ENCODE measurements around the gene GLI3.

The GLI3 gene

DNA sequence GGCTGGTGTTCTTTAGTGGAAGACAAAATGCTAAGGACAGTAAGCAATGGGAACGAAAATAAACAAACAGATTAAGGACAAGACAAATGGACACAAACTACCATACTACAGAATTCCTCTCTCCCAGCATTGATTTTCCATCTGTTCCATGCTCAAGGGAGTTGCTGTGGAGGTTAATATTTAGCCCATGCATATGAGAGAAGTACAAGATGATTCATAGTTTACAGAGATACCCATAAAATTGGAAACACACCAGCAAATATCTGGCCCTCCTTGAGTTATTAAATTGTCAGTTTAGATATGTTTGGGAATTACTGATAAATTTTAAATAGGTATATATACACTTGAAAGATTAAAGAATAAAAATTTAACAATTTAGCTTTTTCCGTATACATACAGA lies 69.8 kb downstream of the GLI3 start:
- no peak overlapping the region for H3K27ac ChIP-seq (ENCODE audit: low read depth, low read length)
- no peaks in the 10 kb centered on the region for H3K4me1 ChIP-seq (ENCODE audit: control insufficient read depth in 1 of 2, insufficient read depth in 2 of 2, low read length in 2 of 2)
- H3K27me3 ChIP-seq (ENCODE audit: control insufficient read depth in 1 of 2, insufficient read depth in 2 of 2, low read length in 2 of 2): no peaks in the 10 kb centered on the region
- no peaks in the 10 kb centered on the region for H3K9me3 ChIP-seq (ENCODE audit: control insufficient read depth in 1 of 2, low read length in 2 of 2)
- H3K9ac ChIP-seq (ENCODE audit: low read depth in 1 of 2, low read length in 2 of 2): no peak overlapping the region
- no peaks in the 10 kb centered on the region for H3K36me3 ChIP-seq (ENCODE audit: control insufficient read depth in 1 of 2, insufficient read depth in 2 of 2, low read length in 2 of 2)
- H3K4me3 ChIP-seq (ENCODE audit: low read depth in 1 of 2, low read length in 2 of 2): no peak overlapping the region

DNA sequence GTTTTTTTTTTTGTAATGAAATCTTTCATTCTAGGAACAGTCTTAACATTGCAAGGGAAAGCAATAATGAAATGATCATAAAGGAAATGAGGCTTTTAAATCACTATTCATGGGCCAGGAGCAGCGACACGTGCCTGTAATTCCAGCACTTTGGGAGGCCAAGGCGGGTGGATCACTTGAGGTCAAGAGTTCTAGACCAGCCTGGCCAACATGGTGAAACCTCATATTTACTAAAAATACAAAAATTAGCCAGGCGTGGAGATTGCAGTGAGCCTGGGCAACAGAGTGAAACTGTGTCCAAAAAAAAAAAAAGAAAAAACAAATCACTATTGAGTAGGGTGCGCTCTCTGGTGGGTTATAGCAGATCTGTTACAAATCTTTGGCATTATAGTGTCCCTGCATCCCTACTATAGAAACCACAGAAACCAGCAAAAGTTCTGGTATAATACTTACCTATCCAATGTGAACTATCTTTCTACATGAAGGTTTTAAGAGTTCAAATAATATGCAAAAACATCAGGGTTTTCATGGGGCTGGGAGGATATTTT lies 72.1 kb downstream of the GLI3 start:
- H3K36me3 ChIP-seq (ENCODE audit: control insufficient read depth in 1 of 2, insufficient read depth in 2 of 2, low read length in 2 of 2): no peaks in the 10 kb centered on the region
- H3K27me3 ChIP-seq (ENCODE audit: control insufficient read depth in 1 of 2, insufficient read depth in 2 of 2, low read length in 2 of 2): no peaks in the 10 kb centered on the region
- no peaks in the 10 kb centered on the region for H3K9me3 ChIP-seq (ENCODE audit: control insufficient read depth in 1 of 2, low read length in 2 of 2)
- H3K27ac ChIP-seq (ENCODE audit: low read depth, low read length): no peak overlapping the region
- H3K4me3 ChIP-seq (ENCODE audit: low read depth in 1 of 2, low read length in 2 of 2): no peak overlapping the region
- no peak overlapping the region for H3K9ac ChIP-seq (ENCODE audit: low read depth in 1 of 2, low read length in 2 of 2)
- no peaks in the 10 kb centered on the region for H3K4me1 ChIP-seq (ENCODE audit: control insufficient read depth in 1 of 2, insufficient read depth in 2 of 2, low read length in 2 of 2)

DNA sequence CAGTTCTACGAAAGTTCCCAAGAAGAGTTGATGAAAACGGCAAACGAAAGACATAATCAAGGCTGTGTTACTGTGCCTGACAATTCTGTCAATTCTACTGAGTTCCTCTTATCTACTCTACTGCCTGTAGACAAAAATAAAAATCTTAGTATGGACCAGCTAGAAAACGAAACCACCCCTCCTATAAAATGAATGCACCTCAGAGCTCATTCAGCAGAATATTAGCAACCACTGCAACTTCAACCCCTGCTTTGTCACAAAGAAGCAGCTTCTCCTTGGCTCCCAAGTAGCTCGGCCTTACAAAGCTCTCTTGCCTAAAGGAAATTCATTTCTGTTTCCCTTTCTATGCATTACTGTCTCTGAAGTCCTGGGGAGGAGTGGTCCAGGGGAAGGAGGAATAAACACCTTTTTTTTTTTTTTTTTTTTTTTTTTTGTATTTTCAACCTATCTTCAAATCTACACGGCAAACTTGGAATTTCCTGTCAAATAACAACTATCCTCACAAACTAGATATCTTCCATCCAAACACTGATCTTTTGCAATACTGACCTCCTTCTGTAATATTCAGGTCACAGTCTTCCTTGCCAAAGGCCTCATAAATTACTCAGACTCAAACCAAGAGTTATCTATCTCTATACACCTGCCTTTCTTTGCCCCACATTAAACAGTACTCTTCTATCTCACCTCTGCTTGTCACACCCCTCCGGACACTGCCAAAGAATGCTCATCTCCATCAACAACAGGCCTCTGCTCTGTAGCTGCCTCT lies 74.3 kb downstream of the GLI3 start:
- Histone ChIP-seq H3K4me3 (ENCODE audit: low read depth in 1 of 2, low read length in 2 of 2) (no peak overlapping the region), H3K36me3 (ENCODE audit: control insufficient read depth in 1 of 2, insufficient read depth in 2 of 2, low read length in 2 of 2) (no peaks in the 10 kb centered on the region), H3K9me3 (ENCODE audit: control insufficient read depth in 1 of 2, low read length in 2 of 2) (no peaks in the 10 kb centered on the region), H3K27ac (ENCODE audit: low read depth, low read length) (no peak overlapping the region), H3K4me1 (ENCODE audit: control insufficient read depth in 1 of 2, insufficient read depth in 2 of 2, low read length in 2 of 2) (no peaks in the 10 kb centered on the region), H3K27me3 (ENCODE audit: control insufficient read depth in 1 of 2, insufficient read depth in 2 of 2, low read length in 2 of 2) (no peaks in the 10 kb centered on the region), H3K9ac (ENCODE audit: low read depth in 1 of 2, low read length in 2 of 2) (no peak overlapping the region)

DNA sequence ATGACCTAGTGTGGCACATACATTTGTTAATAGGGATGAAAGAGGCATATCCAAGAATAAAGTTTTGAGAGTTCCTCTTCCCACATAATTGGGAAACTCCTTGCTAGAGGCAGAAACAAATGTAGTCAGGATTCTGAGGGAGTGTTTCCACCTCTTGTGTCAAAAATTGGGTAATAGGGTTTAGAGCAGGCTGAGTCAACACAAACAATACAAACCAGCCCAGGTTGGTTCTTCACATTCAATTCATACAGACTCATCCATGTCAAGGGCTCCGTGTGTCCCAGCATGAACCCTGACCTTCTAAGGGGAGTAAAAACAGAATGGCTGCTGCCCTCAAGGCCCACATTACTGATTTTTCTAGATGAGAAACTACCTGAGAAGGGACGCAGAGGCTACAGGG lies 75.3 kb downstream of the GLI3 start:
- no peaks in the 10 kb centered on the region for H3K4me1 ChIP-seq (ENCODE audit: control insufficient read depth in 1 of 2, insufficient read depth in 2 of 2, low read length in 2 of 2)
- H3K9me3 ChIP-seq (ENCODE audit: control insufficient read depth in 1 of 2, low read length in 2 of 2): no peaks in the 10 kb centered on the region

DNA sequence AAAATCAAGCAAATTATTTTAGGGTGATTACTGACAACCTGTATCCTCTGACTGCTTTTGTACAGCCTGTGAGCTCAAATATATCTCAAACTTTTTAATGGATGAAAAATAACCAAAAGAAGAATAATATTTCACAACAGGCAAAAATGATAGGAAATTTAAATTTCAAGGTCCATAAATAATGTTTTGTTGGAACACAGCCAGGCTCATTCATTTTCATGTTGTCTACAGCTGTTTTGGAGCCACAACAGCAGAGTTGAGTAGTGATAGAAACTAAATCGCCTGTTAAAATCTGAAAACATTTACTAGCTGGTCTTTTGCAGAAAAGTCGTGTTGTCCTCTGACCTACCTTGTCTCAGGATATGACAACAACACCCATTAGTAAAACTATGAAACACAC lies 75.9 kb downstream of the GLI3 start:
- no peak overlapping the region for H3K27ac ChIP-seq (ENCODE audit: low read depth, low read length)
- no peaks in the 10 kb centered on the region for H3K36me3 ChIP-seq (ENCODE audit: control insufficient read depth in 1 of 2, insufficient read depth in 2 of 2, low read length in 2 of 2)
- H3K4me3 ChIP-seq (ENCODE audit: low read depth in 1 of 2, low read length in 2 of 2): no peak overlapping the region
- no peaks in the 10 kb centered on the region for H3K9me3 ChIP-seq (ENCODE audit: control insufficient read depth in 1 of 2, low read length in 2 of 2)
- no peak overlapping the region for H3K9ac ChIP-seq (ENCODE audit: low read depth in 1 of 2, low read length in 2 of 2)
- no peaks in the 10 kb centered on the region for H3K27me3 ChIP-seq (ENCODE audit: control insufficient read depth in 1 of 2, insufficient read depth in 2 of 2, low read length in 2 of 2)
- H3K4me1 ChIP-seq (ENCODE audit: control insufficient read depth in 1 of 2, insufficient read depth in 2 of 2, low read length in 2 of 2): no peaks in the 10 kb centered on the region

More for the DNA sequence above, 75.3 kb downstream of the GLI3 start:
- Histone ChIP-seq H3K27me3 (ENCODE audit: control insufficient read depth in 1 of 2, insufficient read depth in 2 of 2, low read length in 2 of 2) (no peaks in the 10 kb centered on the region), H3K36me3 (ENCODE audit: control insufficient read depth in 1 of 2, insufficient read depth in 2 of 2, low read length in 2 of 2) (no peaks in the 10 kb centered on the region), H3K27ac (ENCODE audit: low read depth, low read length) (no peak overlapping the region), H3K9ac (ENCODE audit: low read depth in 1 of 2, low read length in 2 of 2) (no peak overlapping the region), H3K4me3 (ENCODE audit: low read depth in 1 of 2, low read length in 2 of 2) (no peak overlapping the region)

DNA sequence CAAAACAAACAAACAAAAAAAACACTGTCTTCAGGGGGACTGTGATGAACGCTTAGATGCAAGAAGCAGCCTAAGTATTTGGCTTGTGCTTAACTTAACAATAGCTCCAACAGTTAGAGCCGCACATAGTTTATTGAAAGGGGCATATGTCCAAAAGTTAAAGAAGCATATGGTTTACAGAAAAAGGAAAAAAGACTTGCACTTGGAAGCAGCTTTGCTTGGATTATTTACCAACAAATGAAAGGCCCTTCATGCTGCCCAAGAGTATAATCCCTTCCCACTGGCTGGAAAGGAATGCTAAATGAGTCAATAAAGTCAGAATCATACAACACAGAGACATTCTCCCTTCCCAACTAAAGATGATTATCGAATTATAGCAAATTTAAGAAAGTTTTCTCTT lies 77.9 kb downstream of the GLI3 start:
- no peaks in the 10 kb centered on the region for H3K36me3 ChIP-seq (ENCODE audit: control insufficient read depth in 1 of 2, insufficient read depth in 2 of 2, low read length in 2 of 2)

DNA sequence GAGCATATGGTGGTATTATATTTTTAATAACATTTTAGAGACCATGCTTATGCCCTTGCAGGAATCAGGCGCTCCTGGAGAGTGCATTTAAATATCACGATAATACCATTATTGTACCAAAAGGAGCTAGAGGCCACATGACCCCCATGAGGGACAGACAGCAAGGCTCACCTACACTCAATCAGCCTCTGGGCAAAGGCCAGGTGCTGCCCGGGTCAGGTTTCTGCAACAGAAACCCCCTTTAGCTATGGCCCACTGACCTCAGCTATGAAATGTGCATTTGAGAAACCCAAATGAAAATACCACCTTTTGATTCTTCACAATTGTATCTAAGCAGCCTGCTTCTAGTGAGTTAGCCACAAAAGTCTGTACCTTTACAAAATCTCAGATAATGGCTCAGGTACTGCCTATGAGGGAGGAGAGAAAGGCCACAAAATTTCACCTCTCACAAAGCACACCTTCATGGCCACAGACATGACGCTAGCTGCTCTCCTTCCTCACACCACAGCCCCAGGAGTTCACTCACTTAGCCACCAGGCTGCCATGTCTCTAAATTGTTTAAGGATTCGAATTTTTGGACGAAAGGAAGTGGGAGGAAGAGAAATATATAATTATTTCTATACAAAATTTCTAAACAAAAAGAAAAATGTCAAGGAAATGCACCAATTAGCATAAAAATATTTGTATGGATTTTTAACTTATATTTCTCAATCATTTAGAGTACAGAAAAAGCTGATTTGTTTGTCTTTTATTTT lies 79.9 kb downstream of the GLI3 start:
- Histone ChIP-seq H3K36me3 (ENCODE audit: control insufficient read depth in 1 of 2, insufficient read depth in 2 of 2, low read length in 2 of 2) (no peaks in the 10 kb centered on the region), H3K4me1 (ENCODE audit: control insufficient read depth in 1 of 2, insufficient read depth in 2 of 2, low read length in 2 of 2) (no peaks in the 10 kb centered on the region), H3K9me3 (ENCODE audit: control insufficient read depth in 1 of 2, low read length in 2 of 2) (no peaks in the 10 kb centered on the region), H3K27me3 (ENCODE audit: control insufficient read depth in 1 of 2, insufficient read depth in 2 of 2, low read length in 2 of 2) (no peaks in the 10 kb centered on the region), H3K9ac (ENCODE audit: low read depth in 1 of 2, low read length in 2 of 2) (no peak overlapping the region), H3K4me3 (ENCODE audit: low read depth in 1 of 2, low read length in 2 of 2) (no peak overlapping the region), H3K27ac (ENCODE audit: low read depth, low read length) (no peak overlapping the region)

More for the DNA sequence above, 77.9 kb downstream of the GLI3 start:
- H3K4me3 ChIP-seq (ENCODE audit: low read depth in 1 of 2, low read length in 2 of 2): no peak overlapping the region
- H3K9me3 ChIP-seq (ENCODE audit: control insufficient read depth in 1 of 2, low read length in 2 of 2): no peaks in the 10 kb centered on the region
- H3K27ac ChIP-seq (ENCODE audit: low read depth, low read length): no peak overlapping the region
- no peak overlapping the region for H3K9ac ChIP-seq (ENCODE audit: low read depth in 1 of 2, low read length in 2 of 2)
- H3K4me1 ChIP-seq (ENCODE audit: control insufficient read depth in 1 of 2, insufficient read depth in 2 of 2, low read length in 2 of 2): no peaks in the 10 kb centered on the region
- H3K27me3 ChIP-seq (ENCODE audit: control insufficient read depth in 1 of 2, insufficient read depth in 2 of 2, low read length in 2 of 2): no peaks in the 10 kb centered on the region

DNA sequence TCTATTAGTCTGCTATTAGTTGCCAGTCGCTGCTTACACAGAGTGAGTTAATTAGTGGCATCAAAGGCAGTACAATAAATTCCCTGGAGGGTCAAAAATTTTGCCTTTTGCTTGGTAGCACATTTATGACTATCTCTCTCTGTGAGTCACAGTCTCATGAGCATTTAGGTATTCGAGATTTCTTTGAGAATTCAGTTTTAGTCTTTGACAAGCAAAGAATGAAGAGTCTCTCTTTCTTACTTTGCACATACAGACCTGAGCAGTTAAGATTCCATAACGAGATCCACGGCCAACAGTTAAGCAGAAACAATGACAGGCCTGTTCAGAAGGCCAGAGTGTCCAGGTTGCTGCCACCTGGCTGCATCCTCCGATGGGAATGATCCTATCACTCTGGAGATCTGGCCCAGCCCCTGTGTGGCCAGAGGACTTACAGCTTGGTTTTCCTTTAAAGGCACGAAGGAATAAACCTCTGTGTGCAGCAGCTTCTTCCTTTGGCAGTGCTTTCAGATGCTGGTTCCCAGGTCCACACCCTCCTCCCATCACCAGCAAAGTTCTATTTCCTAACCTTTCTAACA lies 80.6 kb downstream of the GLI3 start:
- no peak overlapping the region for H3K9ac ChIP-seq (ENCODE audit: low read depth in 1 of 2, low read length in 2 of 2)
- H3K4me1 ChIP-seq (ENCODE audit: control insufficient read depth in 1 of 2, insufficient read depth in 2 of 2, low read length in 2 of 2): no peaks in the 10 kb centered on the region
- no peak overlapping the region for H3K27ac ChIP-seq (ENCODE audit: low read depth, low read length)

DNA sequence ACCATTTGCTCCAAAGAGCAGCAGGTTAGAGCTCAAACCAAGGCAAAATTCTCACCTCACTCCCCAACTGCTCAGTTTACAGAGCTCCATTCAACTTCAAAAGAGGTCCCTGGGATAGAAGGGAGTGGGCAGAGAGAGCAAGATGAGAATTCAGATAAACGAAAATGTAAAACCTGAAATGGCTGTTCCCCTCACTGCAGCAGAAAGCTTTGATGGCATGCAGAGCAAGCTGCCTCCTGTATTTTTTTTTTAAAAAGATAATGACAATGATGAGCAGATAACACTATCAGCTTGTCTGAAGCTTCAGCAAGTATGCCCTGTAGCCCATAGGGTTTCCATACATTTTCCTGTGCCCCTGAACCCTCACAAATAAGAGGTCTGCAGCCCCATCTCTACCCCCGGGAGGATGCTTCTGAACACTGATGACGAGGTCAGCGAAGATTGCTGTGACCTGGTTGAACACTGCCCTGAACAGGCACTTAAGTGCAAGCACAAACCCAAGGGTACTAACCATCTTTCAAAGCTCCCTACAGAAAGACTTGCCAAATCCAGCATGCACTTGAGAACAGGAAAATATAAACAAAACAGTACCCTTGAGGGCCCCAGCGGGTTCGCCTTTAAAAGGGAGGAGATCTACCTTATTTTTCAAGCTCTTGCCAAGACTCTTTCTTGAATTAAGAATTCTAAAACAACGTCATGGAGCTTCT lies 81.3 kb downstream of the GLI3 start:
- H3K27me3 ChIP-seq (ENCODE audit: control insufficient read depth in 1 of 2, insufficient read depth in 2 of 2, low read length in 2 of 2): no peaks in the 10 kb centered on the region
- H3K4me1 ChIP-seq (ENCODE audit: control insufficient read depth in 1 of 2, insufficient read depth in 2 of 2, low read length in 2 of 2): no peaks in the 10 kb centered on the region
- no peak overlapping the region for H3K9ac ChIP-seq (ENCODE audit: low read depth in 1 of 2, low read length in 2 of 2)
- H3K9me3 ChIP-seq (ENCODE audit: control insufficient read depth in 1 of 2, low read length in 2 of 2): no peaks in the 10 kb centered on the region
- no peak overlapping the region for H3K4me3 ChIP-seq (ENCODE audit: low read depth in 1 of 2, low read length in 2 of 2)
- no peaks in the 10 kb centered on the region for H3K36me3 ChIP-seq (ENCODE audit: control insufficient read depth in 1 of 2, insufficient read depth in 2 of 2, low read length in 2 of 2)
- H3K27ac ChIP-seq (ENCODE audit: low read depth, low read length): no peak overlapping the region

More for the DNA sequence above, 80.6 kb downstream of the GLI3 start:
- H3K4me3 ChIP-seq (ENCODE audit: low read depth in 1 of 2, low read length in 2 of 2): no peak overlapping the region
- H3K27me3 ChIP-seq (ENCODE audit: control insufficient read depth in 1 of 2, insufficient read depth in 2 of 2, low read length in 2 of 2): no peaks in the 10 kb centered on the region
- no peaks in the 10 kb centered on the region for H3K9me3 ChIP-seq (ENCODE audit: control insufficient read depth in 1 of 2, low read length in 2 of 2)
- H3K36me3 ChIP-seq (ENCODE audit: control insufficient read depth in 1 of 2, insufficient read depth in 2 of 2, low read length in 2 of 2): no peaks in the 10 kb centered on the region

Data from duodenal mucosa (tissue), 2 donors.